K562 (cell line): ENCODE measurements around the gene IFNGR2. TPM values are rescaled to one million over a fixed set of nuclear protein-coding genes. Genes with fewer than 3 reads are reported as not detected.

Experiments
- FOXM1 ChIP-seq, 2 experiments: fragments of 450-650 bp in 1 of 2; sonication (generic) in 1 of 2; formaldehyde crosslinking in 1 of 2; IDR thresholded peaks; 2 replicates each; pipeline versions ENCODE4 v1.6.1 to v1.9.0; 2017 to 2022; ENCODE audit warnings: low read depth in 2 of 2, mild to moderate bottlenecking in 2 of 2, missing genetic modification reagents in 1 of 2, moderate library complexity in 1 of 2
- MECOM ChIP-seq: fragments of 250-450 bp; sonication (Bioruptor Pico); IDR thresholded peaks from 2 replicates; pipeline ENCODE4 v1.8.0; 2022; ENCODE audit warnings: inconsistent platforms
- NCOA4 ChIP-seq: fragments of 450-650 bp; IDR thresholded peaks from 2 replicates; pipeline ENCODE4 v1.6.1; 2018; ENCODE audit warnings: mild to moderate bottlenecking; ENCODE audit not compliant: partially characterized antibody
- TARDBP ChIP-seq: fragments of 450-650 bp; IDR thresholded peaks from 2 replicates; pipeline ENCODE4 v1.6.1; 2016
- ZBTB1 ChIP-seq: sonication (generic); formaldehyde crosslinking; IDR thresholded peaks from 2 replicates; pipeline ENCODE4 v1.8.1; 2023; ENCODE audit warnings: missing genetic modification reagents, low read depth, mild to moderate bottlenecking, borderline replicate concordance
- ZNF12 ChIP-seq: sonication (generic); formaldehyde crosslinking; IDR thresholded peaks from 2 replicates; pipeline ENCODE4 v1.4.0; 2020; ENCODE audit warnings: mild to moderate bottlenecking, missing genetic modification reagents
- ZNF830 ChIP-seq: fragments of 250-450 bp; sonication (Bioruptor Pico); IDR thresholded peaks from 2 replicates; pipeline ENCODE4 v1.5.0; 2021; ENCODE audit warnings: mild to moderate bottlenecking
- polyA plus RNA-seq, 8 experiments: library from polyadenylated mRNA; depleted of rRNA in 4 of 8; stranded (reverse) in 5 of 8; unstranded in 3 of 8; fragments of >200 nt; fragmentation: Nextera tagmentation in 2 of 8; fragmentation: Illumina TruSeq in 1 of 8; extraction: Ambion mirVana in 2 of 8; extraction: Trizol in 1 of 8; gene quantifications; 2 replicates each; pipeline versions ENCODE4 v1.2.1 to v1.2.3, GENCODE V29; 2011 to 2014; ENCODE audit warnings: inconsistent platforms in 1 of 8, missing spikeins in 1 of 8
- total RNA-seq, 7 experiments: library from RNA; depleted of rRNA in 6 of 7; stranded (reverse); fragments of >200 nt in 6 of 7; fragmentation: Illumina TruSeq in 2 of 7; extraction: Trizol in 2 of 7; gene quantifications; 2 replicates each; pipeline versions ENCODE4 v1.2.1 to v1.2.3, GENCODE V29; 2011 to 2021; ENCODE audit warnings: low replicate concordance in 1 of 7
- TF ChIP-seq, protein P1 (sequence below), 2 experiments: fragments of 450-650 bp; IDR thresholded peaks; 2 replicates each; pipeline ENCODE4 v1.6.1; 2016; ENCODE audit warnings: mild to moderate bottlenecking in 2 of 2, borderline replicate concordance in 1 of 2, low read depth in 1 of 2, moderate library complexity in 1 of 2
- TF ChIP-seq, protein P2 (sequence below): sonication (generic); IDR thresholded peaks from 2 replicates; pipeline ENCODE4 v1.6.1; 2016
- TF ChIP-seq, protein P3 (sequence below): fragments of 450-650 bp; IDR thresholded peaks from 2 replicates; pipeline ENCODE4 v1.6.1; 2016; ENCODE audit warnings: low read depth, mild to moderate bottlenecking, moderate library complexity
- TF ChIP-seq, protein P4 (sequence below): sonication (generic); formaldehyde crosslinking; IDR thresholded peaks from 2 replicates; pipeline ENCODE4 v1.8.1; 2022; ENCODE audit warnings: missing genetic modification reagents
- TF ChIP-seq, protein P5 (sequence below): IDR thresholded peaks from 2 replicates; pipeline ENCODE4 v1.6.1; 2016; ENCODE audit warnings: missing genetic modification characterization, missing compliant biosample characterization
- TF ChIP-seq, protein P6 (sequence below): fragments of 200-400 bp; formaldehyde crosslinking; IDR thresholded peaks from 2 replicates; pipeline ENCODE4 v1.6.1; 2017; ENCODE audit warnings: mild to moderate bottlenecking, low read depth, low read length, moderate library complexity

IFNGR2 gene
- total and polyA plus RNA-seq, 9 of the 15 experiments (the other 6 are each of a cell fraction or from before 2014, with no cell fraction given), result 6.7 to 58.0 (median 28.5) TPM

DNA sequence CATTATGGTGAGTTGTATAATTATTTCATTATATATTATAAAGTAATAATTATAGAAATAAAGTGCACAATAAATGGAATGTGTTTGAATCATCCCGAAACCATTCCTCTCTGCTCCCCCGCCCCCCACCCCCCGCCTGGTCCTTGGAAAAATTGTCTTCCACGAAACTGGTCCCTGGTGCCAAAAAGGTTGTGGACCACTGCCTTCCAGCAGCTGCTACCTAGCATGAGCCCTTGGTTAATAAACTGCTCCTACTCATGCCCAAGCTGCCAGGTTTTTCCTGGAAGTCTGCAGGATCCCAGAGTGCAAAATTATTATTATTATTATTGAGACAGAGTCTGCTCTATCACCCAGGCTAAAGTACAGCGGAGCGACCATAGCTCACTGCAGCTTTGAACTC lies 6.8 kb upstream of the IFNGR2 start (continued):
- TF ChIP-seq, protein P1, sequence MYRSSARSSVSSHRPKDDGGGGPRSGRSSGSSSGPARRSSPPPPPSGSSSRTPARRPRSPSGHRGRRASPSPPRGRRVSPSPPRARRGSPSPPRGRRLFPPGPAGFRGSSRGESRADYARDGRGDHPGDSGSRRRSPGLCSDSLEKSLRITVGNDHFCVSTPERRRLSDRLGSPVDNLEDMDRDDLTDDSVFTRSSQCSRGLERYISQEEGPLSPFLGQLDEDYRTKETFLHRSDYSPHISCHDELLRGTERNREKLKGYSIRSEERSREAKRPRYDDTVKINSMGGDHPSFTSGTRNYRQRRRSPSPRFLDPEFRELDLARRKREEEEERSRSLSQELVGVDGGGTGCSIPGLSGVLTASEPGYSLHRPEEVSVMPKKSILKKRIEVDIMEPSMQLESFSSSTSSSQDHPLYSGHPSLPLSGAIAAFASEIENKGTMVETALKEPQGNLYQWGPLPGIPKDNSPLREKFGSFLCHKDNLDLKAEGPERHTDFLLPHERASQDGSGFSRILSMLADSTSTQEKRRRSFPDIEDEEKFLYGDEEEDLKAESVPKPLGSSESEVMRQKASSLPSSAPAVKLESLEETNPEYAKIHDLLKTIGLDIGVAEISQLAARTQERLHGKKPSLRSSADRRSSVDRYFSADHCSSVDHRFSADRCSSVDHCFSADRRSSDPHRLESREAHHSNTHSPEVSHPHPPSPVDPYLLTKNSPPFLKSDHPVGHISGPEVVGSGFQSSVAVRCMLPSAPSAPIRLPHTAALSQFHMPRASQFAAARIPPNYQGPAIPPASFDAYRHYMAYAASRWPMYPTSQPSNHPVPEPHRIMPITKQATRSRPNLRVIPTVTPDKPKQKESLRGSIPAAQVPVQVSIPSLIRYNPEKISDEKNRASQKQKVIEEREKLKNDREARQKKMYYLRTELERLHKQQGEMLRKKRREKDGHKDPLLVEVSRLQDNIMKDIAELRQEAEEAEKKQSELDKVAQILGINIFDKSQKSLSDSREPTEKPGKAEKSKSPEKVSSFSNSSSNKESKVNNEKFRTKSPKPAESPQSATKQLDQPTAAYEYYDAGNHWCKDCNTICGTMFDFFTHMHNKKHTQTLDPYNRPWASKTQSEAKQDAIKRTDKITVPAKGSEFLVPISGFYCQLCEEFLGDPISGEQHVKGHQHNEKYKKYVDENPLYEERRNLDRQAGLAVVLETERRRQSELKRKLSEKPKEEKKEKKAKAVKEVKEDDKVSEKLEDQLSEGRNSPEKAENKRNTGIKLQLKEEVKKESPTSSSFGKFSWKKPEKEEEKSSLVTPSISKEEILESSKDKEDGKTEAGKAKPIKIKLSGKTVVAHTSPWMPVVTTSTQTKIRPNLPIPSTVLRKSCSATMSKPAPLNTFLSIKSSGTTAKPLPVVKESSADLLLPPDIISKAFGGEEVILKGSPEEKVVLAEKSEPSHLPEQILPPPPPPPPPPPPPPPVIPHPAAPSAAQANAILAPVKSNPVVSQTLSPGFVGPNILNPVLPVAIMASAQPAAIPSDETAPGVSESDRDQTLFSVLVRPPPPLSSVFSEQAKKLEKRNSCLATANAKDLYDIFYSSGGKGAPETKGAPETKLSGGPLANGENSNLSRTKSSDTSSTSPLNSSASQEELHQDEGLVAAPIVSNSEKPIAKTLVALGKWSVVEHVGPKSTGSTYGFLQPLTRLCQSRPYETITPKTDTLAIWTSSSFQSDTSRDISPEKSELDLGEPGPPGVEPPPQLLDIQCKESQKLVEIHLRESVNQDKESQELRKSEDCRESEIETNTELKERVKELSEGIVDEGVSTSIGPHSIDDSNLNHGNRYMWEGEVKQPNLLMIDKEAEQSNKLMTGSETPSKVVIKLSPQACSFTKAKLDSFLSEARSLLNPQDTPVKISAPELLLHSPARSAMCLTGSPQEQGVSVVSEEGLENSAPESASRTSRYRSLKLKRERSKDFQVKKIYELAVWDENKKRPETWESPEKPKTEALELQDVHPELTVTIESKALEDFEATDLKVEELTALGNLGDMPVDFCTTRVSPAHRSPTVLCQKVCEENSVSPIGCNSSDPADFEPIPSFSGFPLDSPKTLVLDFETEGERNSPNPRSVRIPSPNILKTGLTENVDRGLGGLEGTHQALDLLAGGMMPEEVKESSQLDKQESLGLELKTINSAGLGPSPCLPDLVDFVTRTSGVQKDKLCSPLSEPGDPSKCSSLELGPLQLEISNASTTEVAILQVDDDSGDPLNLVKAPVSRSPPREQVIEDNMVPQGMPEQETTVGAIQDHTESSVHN (IDR thresholded peaks at IDR 0.05; ENCODE audit: borderline replicate concordance in 1 of 2, low read depth in 1 of 2), result no peak
- no peak for TF ChIP-seq ZBTB1 (CRISPR knock-in tag)
- no peak for TF ChIP-seq NCOA4
- TF ChIP-seq MECOM (CRISPR knock-in tag), result no peak
- TF ChIP-seq, protein P2, sequence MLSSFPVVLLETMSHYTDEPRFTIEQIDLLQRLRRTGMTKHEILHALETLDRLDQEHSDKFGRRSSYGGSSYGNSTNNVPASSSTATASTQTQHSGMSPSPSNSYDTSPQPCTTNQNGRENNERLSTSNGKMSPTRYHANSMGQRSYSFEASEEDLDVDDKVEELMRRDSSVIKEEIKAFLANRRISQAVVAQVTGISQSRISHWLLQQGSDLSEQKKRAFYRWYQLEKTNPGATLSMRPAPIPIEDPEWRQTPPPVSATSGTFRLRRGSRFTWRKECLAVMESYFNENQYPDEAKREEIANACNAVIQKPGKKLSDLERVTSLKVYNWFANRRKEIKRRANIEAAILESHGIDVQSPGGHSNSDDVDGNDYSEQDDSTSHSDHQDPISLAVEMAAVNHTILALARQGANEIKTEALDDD, result no peak
- TF ChIP-seq, protein P3, sequence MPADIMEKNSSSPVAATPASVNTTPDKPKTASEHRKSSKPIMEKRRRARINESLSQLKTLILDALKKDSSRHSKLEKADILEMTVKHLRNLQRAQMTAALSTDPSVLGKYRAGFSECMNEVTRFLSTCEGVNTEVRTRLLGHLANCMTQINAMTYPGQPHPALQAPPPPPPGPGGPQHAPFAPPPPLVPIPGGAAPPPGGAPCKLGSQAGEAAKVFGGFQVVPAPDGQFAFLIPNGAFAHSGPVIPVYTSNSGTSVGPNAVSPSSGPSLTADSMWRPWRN, result no peak
- TF ChIP-seq TARDBP, result no peak
- TF ChIP-seq ZNF830, result no peak
- TF ChIP-seq, protein P4, sequence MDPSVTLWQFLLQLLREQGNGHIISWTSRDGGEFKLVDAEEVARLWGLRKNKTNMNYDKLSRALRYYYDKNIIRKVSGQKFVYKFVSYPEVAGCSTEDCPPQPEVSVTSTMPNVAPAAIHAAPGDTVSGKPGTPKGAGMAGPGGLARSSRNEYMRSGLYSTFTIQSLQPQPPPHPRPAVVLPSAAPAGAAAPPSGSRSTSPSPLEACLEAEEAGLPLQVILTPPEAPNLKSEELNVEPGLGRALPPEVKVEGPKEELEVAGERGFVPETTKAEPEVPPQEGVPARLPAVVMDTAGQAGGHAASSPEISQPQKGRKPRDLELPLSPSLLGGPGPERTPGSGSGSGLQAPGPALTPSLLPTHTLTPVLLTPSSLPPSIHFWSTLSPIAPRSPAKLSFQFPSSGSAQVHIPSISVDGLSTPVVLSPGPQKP (CRISPR knock-in tag), result no peak
- TF ChIP-seq, protein P5, sequence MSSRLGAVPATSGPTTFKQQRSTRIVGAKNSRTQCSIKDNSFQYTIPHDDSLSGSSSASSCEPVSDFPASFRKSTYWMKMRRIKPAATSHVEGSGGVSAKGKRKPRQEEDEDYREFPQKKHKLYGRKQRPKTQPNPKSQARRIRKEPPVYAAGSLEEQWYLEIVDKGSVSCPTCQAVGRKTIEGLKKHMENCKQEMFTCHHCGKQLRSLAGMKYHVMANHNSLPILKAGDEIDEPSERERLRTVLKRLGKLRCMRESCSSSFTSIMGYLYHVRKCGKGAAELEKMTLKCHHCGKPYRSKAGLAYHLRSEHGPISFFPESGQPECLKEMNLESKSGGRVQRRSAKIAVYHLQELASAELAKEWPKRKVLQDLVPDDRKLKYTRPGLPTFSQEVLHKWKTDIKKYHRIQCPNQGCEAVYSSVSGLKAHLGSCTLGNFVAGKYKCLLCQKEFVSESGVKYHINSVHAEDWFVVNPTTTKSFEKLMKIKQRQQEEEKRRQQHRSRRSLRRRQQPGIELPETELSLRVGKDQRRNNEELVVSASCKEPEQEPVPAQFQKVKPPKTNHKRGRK (tag), result no peak
- no peak for TF ChIP-seq FOXM1 (IDR thresholded peaks at IDR 0.05; ENCODE audit: low read depth)
- TF ChIP-seq FOXM1 (CRISPR knock-in tag; IDR thresholded peaks at IDR 0.05; ENCODE audit: low read depth), result no peak
- no peak for TF ChIP-seq ZNF12 (CRISPR knock-in tag)
- TF ChIP-seq, protein P6, sequence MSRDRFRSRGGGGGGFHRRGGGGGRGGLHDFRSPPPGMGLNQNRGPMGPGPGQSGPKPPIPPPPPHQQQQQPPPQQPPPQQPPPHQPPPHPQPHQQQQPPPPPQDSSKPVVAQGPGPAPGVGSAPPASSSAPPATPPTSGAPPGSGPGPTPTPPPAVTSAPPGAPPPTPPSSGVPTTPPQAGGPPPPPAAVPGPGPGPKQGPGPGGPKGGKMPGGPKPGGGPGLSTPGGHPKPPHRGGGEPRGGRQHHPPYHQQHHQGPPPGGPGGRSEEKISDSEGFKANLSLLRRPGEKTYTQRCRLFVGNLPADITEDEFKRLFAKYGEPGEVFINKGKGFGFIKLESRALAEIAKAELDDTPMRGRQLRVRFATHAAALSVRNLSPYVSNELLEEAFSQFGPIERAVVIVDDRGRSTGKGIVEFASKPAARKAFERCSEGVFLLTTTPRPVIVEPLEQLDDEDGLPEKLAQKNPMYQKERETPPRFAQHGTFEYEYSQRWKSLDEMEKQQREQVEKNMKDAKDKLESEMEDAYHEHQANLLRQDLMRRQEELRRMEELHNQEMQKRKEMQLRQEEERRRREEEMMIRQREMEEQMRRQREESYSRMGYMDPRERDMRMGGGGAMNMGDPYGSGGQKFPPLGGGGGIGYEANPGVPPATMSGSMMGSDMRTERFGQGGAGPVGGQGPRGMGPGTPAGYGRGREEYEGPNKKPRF, result no peak
